Prostate gland (tissue), 2 donors: ENCODE measurements around the gene CDK9.

Experiments used
- POLR2A ChIP-seq: fragments of 450-650 bp; IDR thresholded peaks from one replicate; pipeline ENCODE4 v1.6.1; 2016; ENCODE audit warnings: antibody characterized with exemption, mild to moderate bottlenecking
- TF ChIP-seq, protein P1 (sequence below), 4 experiments: fragments of 200-600 bp in 2 of 4; fragments of 450-650 bp in 2 of 4; sonication (generic) in 2 of 4; IDR thresholded peaks; 1 replicate in 3 of 4; 2 replicates in 1 of 4; pipeline ENCODE4 v1.5.1; 2016 to 2019; ENCODE audit warnings: antibody characterized with exemption in 4 of 4, mild to moderate bottlenecking in 2 of 4, moderate library complexity in 2 of 4

DNA sequence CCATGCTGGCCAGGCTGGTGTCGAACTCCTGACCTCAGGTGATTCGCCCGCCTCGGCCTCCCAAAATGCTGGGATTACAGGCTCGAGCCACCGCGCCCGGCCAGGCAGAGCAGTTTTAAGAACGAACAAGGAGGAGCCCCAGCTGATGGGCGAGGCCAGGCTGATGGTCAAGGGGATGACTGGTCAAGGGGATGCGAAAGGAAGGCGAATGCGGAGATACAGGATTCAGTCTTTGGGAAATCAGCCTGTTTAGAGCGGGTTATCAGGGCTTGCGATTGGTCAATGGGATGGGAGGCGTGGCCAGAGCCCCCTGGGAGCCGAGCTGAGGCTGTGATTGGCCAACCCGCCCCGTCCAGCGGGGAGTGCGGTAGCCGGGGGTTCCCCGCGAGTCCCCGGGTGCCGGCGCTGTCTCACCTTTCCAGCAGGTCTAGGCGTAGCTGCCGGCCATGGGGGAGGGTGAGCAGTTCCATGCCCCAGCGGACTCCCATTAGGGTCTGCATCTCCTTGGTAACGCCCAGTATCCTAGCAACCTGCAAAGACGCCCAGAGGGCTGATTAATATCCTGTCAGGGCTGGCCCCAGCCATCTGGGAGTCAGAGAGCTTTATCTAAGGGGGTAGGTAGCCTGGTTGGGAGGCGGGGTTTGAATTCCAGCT, 43.3 kb upstream of the CDK9 start:
- TF ChIP-seq POLR2A, result no peak
- TF ChIP-seq, protein P1, sequence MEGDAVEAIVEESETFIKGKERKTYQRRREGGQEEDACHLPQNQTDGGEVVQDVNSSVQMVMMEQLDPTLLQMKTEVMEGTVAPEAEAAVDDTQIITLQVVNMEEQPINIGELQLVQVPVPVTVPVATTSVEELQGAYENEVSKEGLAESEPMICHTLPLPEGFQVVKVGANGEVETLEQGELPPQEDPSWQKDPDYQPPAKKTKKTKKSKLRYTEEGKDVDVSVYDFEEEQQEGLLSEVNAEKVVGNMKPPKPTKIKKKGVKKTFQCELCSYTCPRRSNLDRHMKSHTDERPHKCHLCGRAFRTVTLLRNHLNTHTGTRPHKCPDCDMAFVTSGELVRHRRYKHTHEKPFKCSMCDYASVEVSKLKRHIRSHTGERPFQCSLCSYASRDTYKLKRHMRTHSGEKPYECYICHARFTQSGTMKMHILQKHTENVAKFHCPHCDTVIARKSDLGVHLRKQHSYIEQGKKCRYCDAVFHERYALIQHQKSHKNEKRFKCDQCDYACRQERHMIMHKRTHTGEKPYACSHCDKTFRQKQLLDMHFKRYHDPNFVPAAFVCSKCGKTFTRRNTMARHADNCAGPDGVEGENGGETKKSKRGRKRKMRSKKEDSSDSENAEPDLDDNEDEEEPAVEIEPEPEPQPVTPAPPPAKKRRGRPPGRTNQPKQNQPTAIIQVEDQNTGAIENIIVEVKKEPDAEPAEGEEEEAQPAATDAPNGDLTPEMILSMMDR (IDR thresholded peaks at IDR 0.05), result no peak
